Heart right ventricle (tissue), 16 donors: ENCODE results near the gene RHCG. TPM values are rescaled to one million over a fixed set of nuclear protein-coding genes. Genes with fewer than 3 reads are reported as not detected.
A peak's percentile ranks its signal among the peaks of the same experiment; 100 is the strongest.

Experiments used
- ATAC-seq, 8 donors: fragments of 200-7000 bp; cut with Tn5 transposase; one replicate each; pipeline ENCODE4 v1.9.1; 2020; ENCODE audit warnings: mild to moderate bottlenecking in 8 of 8, moderate library complexity in 8 of 8, moderate number of reproducible peaks in 1 of 8
- DNase-seq, 2 donors: peaks; one replicate each; pipeline ENCODE4 v3.0.0-alpha.2; 2020
- H3K27ac ChIP-seq, 10 donors: fragments of 200-600 bp; sonication (generic) in 2 of 10; one replicate each; pipeline versions ENCODE4 v1.5.0 to v1.8.0; 2020 to 2022; ENCODE audit warnings: mild to moderate bottlenecking in 3 of 10
- H3K27me3 ChIP-seq, 7 donors: fragments of 200-600 bp; one replicate each; pipeline ENCODE4 v1.8.0; 2021 to 2022; ENCODE audit warnings: mild to moderate bottlenecking in 2 of 7
- H3K36me3 ChIP-seq, 9 donors: fragments of 200-600 bp; sonication (generic) in 1 of 9; one replicate each; pipeline versions ENCODE4 v1.5.0 to v1.8.0; 2020 to 2022; ENCODE audit warnings: mild to moderate bottlenecking in 2 of 9
- H3K4me1 ChIP-seq, 9 donors: fragments of 200-600 bp; sonication (generic) in 1 of 9; one replicate each; pipeline versions ENCODE4 v1.5.0 to v1.8.0; 2020 to 2022; ENCODE audit warnings: mild to moderate bottlenecking in 4 of 9
- H3K4me3 ChIP-seq, 10 donors: fragments of 200-600 bp; sonication (generic) in 2 of 10; one replicate each; pipeline versions ENCODE4 v1.5.0 to v1.8.0; 2020 to 2022; ENCODE audit warnings: mild to moderate bottlenecking in 7 of 10, moderate library complexity in 2 of 10
- H3K9me3 ChIP-seq, 11 donors: fragments of 200-600 bp in 10 of 11; sonication (generic) in 2 of 11; one replicate each; pipeline versions ENCODE4 v1.5.0 to v1.8.0; 2013 to 2022; ENCODE audit warnings: mild to moderate bottlenecking in 2 of 11, control low read depth in 1 of 11, moderate library complexity in 1 of 11
- WGBS, 2 donors: extraction: QIAGEN DNeasy Blood & Tissue Kit; methylation state at CpG; one replicate each; pipeline ENCODE4 v1.1.7; 2013; ENCODE audit warnings: inconsistent platforms in 1 of 2; 5-methylcytosine and 5-hydroxymethylcytosine counted together
- intact Hi-C, 10 donors: fragments of 100-400 bp; cut with DNase I; formaldehyde crosslinking; loops; one replicate each; pipeline versions ENCODE4 v1.11.1 to v1.14.2; 2022
- polyA plus RNA-seq, 2 donors: library from polyadenylated mRNA; stranded (reverse); fragments of 200-250 nt; gene quantifications; one replicate each; pipeline ENCODE4 v1.2.3, GENCODE V29; 2013
- total RNA-seq, 10 donors: library from RNA; stranded (reverse); fragmentation: NEBNext Ultra II Directional in 3 of 10; extraction: Animal tissue kit (Norgen Biotek cat#: 25700) in 3 of 10; gene quantifications; one replicate each; pipeline versions ENCODE4 v1.2.1 to v1.2.4, GENCODE V29; 2021 to 2023
- TF ChIP-seq, protein P1 (sequence below), 9 donors: fragments of 200-600 bp; sonication (generic) in 2 of 9; IDR thresholded peaks; one replicate each; pipeline versions ENCODE4 v1.5.0 to v1.8.0; 2021 to 2022; ENCODE audit warnings: antibody characterized with exemption in 9 of 9, mild to moderate bottlenecking in 5 of 9, moderate library complexity in 1 of 9
- donor health status: Arrhythmogenic right ventricular cardiomyopathy.
- donor health status: ischemic (EF 13 %, LVEDD 7.1; RV severe dilation, severe dysfunction).
- donor health status: healthy with polysubstance abuse.
- donor health status: DM: no; HTN: yes; CAD: no.
- donor health status: DM: no; HTN: no; CAD: no.
- donor health status: ischemic (EF 25% LVEDD 6.9; RV normal size, moderate dysfunction).
- donor health status: ischemic (EF 25% LVEDD 5.7; RV mildly dilated, moderate dysfunction).
- donor health status: healthy.
- donor health status: DM: yes; HTN: yes; CAD: no.
- donor health status: Ischemic cardiomyopathy.
- donor health status: ischemic (EF 35%, LVEDD 5.7; RV mildly dilated, moderate dysfunction).
- donor health status: nonischemic (EF 11% LVEDD 7.7; RV severe dilation, severe dysfunction).
- donor health status: DM: yes; HTN: yes; CAD: no.
- donor health status: PGD.
- donor health status: ischemic (EF 29% LVEDD 5.4; RV normal size, mild dysfunction).
- donor health status: nonischemic (EF 23%, LVEDD 6.1; RV moderate dilation, normal function).

The RHCG gene
- total and polyA plus RNA-seq, 12 donors, result 0.32 to 1.9 (median 0.83) TPM; not detected in 6

DNA sequence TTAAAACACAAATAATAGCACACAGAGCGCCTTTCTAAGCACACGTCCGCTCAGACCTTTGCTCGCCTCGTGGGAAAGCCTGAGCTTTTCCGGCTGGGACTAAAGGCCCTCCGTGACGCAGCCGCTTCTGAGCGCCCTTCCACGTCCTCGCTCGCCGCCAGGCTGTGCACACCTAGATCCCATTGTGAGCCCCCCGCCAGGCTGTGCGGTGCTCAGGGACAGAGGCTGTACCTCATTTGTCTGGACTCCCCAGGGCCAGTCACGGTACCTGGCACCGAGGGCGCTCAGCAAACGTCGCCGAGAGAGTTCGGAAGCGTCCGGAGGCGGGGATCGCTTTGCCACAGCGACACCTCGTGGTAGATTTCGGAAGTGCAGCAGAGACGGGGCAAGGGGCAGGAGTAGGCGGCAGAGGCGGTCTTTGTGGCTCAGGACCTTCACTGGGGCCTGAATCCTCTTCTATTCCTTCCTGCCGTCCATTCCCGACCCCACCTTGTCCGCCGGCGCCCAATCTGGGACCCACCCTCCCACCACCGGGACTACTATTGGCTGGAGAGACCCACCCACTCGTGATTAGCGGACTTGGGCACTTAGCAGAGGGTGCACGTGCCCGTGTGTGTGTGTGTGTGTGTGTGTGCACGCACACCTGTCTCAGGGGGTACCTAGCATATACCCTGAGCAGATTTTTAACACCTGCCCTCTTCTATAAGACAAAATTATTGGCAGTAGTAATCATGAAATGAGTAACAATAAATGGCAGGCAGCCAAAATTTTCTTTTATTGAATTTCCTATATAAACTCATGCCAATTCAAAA, 65.6 kb downstream of the RHCG start:
- TF ChIP-seq, protein P1, sequence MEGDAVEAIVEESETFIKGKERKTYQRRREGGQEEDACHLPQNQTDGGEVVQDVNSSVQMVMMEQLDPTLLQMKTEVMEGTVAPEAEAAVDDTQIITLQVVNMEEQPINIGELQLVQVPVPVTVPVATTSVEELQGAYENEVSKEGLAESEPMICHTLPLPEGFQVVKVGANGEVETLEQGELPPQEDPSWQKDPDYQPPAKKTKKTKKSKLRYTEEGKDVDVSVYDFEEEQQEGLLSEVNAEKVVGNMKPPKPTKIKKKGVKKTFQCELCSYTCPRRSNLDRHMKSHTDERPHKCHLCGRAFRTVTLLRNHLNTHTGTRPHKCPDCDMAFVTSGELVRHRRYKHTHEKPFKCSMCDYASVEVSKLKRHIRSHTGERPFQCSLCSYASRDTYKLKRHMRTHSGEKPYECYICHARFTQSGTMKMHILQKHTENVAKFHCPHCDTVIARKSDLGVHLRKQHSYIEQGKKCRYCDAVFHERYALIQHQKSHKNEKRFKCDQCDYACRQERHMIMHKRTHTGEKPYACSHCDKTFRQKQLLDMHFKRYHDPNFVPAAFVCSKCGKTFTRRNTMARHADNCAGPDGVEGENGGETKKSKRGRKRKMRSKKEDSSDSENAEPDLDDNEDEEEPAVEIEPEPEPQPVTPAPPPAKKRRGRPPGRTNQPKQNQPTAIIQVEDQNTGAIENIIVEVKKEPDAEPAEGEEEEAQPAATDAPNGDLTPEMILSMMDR (IDR thresholded peaks at IDR 0.05), result peak; percentile 97 to 99 (median 99)
- Histone ChIP-seq H3K4me1 (peaks cover 0 to 16% (median 7%) of the 10 kb centered on the region in 9 donors), H3K9me3 (no peaks in the 10 kb centered on the region), H3K4me3 (peak overlapping the region in 9 of 10 donors; percentile 16 to 59 (median 51)), H3K27me3 (peaks cover 0 to 46% (median 21%) of the 10 kb centered on the region in 7 donors), H3K36me3 (no peaks in the 10 kb centered on the region), H3K27ac (peak overlapping the region in 1 of 10 donors; percentile 16)
- 2 to 4% methylated on average over 44 of the region's 44 CpGs for WGBS, 2 donors
- ATAC-seq, result peak; percentile 89 to 97 (median 93)
- intact Hi-C loops, result loop anchor here in 9 of 10 donors (1.0 to 10.0 kb wide), 6 partner anchors 71 to 226 kb away; no protein-coding TSS in a partner anchor
- peak; percentile 87 to 88 for DNase-seq

DNA sequence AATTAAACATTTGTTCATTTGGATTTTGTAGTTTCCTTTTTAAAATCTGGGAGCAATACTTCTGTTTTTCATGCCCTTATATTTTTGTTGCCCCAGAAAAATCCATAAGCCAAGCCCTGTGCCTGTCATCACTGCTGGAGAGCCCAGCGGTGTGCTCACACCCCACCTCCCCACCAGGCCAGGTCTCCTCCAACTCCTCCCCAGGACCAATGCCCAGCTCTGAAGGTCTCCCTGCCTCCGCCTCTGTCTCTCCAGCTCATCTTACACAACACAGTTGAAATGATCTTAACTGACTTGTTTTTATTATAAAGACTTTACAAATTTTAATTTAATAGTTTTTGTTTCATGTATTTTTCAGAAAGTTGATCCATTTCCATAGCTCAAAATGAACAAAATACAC, 66.4 kb downstream of the RHCG start:
- 64 to 78% methylated on average over 2 of the region's 2 CpGs for WGBS, 2 donors
- DNase-seq (no peak), ATAC-seq (no peak)
- H3K4me1 ChIP-seq, result peaks cover 0 to 16% (median 7%) of the 10 kb centered on the region in 9 donors
- H3K27ac ChIP-seq, result no peak overlapping the region
- peak overlapping the region in 4 of 10 donors; percentile 39 to 54 (median 52) for H3K4me3 ChIP-seq
- TF ChIP-seq, protein P1 (IDR thresholded peaks at IDR 0.05), result no peak
- no peaks in the 10 kb centered on the region for H3K36me3 ChIP-seq
- peaks cover 0 to 40% (median 17%) of the 10 kb centered on the region in 7 donors for H3K27me3 ChIP-seq
- no peaks in the 10 kb centered on the region for H3K9me3 ChIP-seq
- intact Hi-C loops, result loop anchor here in 9 of 10 donors (1.0 to 10.0 kb wide), 6 partner anchors 71 to 225 kb away; no protein-coding TSS in a partner anchor

DNA sequence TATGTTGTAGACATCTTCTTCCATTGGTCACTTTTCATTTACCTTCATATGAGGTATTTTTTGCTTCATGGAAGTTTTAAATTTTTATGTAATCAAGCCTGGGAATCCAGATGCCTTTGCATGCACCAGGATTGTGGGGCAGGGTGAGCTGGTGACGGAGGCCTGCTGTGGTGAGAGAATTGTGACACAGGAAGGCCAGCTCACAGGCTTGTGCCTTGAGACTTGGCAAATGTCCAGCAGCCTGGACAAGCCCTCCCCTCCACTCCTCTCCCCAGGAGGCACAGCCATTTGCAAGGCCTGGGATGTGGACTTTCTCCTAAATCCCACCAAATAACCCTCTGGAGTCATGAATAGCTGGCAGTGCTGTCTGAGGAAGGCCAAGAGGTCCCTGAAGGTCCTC, 67.4 kb downstream of the RHCG start:
- peaks cover 0 to 16% (median 7%) of the 10 kb centered on the region in 9 donors for H3K4me1 ChIP-seq
- DNase-seq (no peak), ATAC-seq (no peak)
- no peaks in the 10 kb centered on the region for H3K36me3 ChIP-seq
- no peak overlapping the region for H3K4me3 ChIP-seq
- TF ChIP-seq, protein P1 (IDR thresholded peaks at IDR 0.05), result no peak
- 44 to 74% methylated on average over 1 of the region's 1 CpG for WGBS, 2 donors
- no peaks in the 10 kb centered on the region for H3K9me3 ChIP-seq
- H3K27ac ChIP-seq, result no peak overlapping the region
- peaks cover 0 to 36% (median 23%) of the 10 kb centered on the region in 7 donors for H3K27me3 ChIP-seq
- intact Hi-C loops, result loop anchor here in 2 of 10 donors (1.0 to 5.0 kb wide), 2 partner anchors 71 to 222 kb away; no protein-coding TSS in a partner anchor

DNA sequence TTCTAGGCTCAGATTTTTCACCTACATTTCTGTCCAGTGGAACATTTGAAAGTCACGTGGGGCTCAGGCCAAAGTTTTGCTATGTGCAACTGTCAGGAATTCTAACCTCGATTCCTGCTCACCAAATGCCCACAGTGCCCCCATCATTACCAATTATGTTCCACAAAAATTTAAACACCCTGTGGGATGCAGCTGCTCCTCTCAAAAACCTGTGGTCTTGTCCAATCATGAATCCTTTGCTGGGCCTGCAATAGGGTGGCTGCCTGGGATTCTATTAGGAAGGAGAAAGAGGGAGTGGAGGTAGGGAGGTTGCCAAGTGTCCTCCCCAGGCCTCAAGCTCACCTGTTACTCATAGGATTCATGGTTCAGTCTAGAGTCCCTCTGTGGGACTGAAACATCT, 68.1 kb downstream of the RHCG start:
- H3K4me3 ChIP-seq, result no peak overlapping the region
- H3K4me1 ChIP-seq, result peaks cover 0 to 16% (median 7%) of the 10 kb centered on the region in 9 donors
- H3K36me3 ChIP-seq, result no peaks in the 10 kb centered on the region
- no peaks in the 10 kb centered on the region for H3K9me3 ChIP-seq
- 66 to 74% methylated on average over 2 of the region's 2 CpGs for WGBS, 2 donors
- DNase-seq, result no peak
- peaks cover 0 to 44% (median 31%) of the 10 kb centered on the region in 7 donors for H3K27me3 ChIP-seq
- intact Hi-C loops, result loop anchor here in 1 of 10 donors (5.0 kb wide), 1 partner anchor 221 kb away; no protein-coding TSS in a partner anchor
- no peak for ATAC-seq
- no peak overlapping the region for H3K27ac ChIP-seq
- TF ChIP-seq, protein P1 (IDR thresholded peaks at IDR 0.05), result no peak
